Upper lobe of left lung (tissue), 4 donors: ENCODE measurements around the gene PLPP7.

Experiments
- CTCF ChIP-seq, 6 experiments: fragments of 450-650 bp in 4 of 6; fragments of 200-600 bp in 2 of 6; sonication (generic) in 2 of 6; IDR thresholded peaks; one replicate each; pipeline ENCODE4 v1.5.1; 2016 to 2019; ENCODE audit warnings: antibody characterized with exemption in 6 of 6
- EP300 ChIP-seq, 4 donors: sonication (generic); formaldehyde crosslinking; IDR thresholded peaks; one replicate each; pipeline ENCODE4 v1.5.1; 2017; ENCODE audit warnings: antibody characterized with exemption in 4 of 4, control low read depth in 2 of 4
- POLR2A ChIP-seq, 4 donors: fragments of 450-650 bp; IDR thresholded peaks; one replicate each; pipeline ENCODE4 v1.5.1; 2016 to 2017; ENCODE audit warnings: antibody characterized with exemption in 4 of 4, mild to moderate bottlenecking in 2 of 4
- POLR2AphosphoS5 ChIP-seq, 2 donors: sonication (generic); formaldehyde crosslinking; IDR thresholded peaks; one replicate each; pipeline ENCODE4 v1.5.1; 2017; ENCODE audit warnings: antibody characterized with exemption in 2 of 2

DNA sequence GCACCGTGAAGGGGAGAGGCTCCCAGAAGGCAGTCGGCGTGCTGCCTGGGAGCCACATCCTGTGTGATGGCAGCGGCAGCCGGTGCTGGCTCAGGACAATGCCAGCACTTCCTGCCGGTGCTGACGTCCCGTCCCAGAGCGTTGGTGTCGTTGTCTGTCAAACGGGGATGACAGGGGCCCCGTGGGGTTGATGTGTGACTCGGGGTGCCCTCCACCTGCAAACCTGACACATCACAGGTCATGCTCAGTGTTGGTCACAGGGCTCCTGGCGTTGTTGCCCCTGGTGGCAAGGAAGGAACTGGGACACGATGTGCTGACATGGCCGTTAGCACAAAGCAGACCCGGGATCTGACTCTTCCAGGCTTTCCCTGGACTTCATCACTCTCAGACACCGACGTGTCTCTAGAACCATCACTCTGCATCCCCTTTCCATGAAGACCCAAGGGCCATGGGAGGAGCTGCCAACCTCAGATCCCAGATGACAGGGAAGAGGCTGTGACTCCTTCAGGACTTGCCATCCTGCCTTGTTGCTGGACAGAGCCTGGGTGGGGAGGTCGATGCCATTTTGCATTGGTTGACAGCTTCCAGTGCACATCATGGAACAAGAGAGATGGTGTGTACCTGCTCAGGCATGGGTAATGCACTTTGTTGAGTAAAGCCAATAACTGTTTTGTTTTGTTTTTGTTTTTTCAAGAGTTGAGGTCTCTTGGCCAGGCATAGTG lies 21.5 kb downstream of the PLPP7 start:
- TF ChIP-seq POLR2AphosphoS5 (IDR thresholded peaks at IDR 0.05) (no peak), POLR2A (IDR thresholded peaks at IDR 0.05) (no peak), CTCF (IDR thresholded peaks at IDR 0.05) (no peak), EP300 (IDR thresholded peaks at IDR 0.05) (no peak)
